Endothelial cell of umbilical vein (primary cell): ENCODE measurements around the gene SEPTIN3. TPM values are rescaled to one million over a fixed set of nuclear protein-coding genes. Genes with fewer than 3 reads are reported as not detected.

Experiments used
- BruUV-seq: library from RNA; stranded (reverse); fragments of 400-500 nt; replicated peaks from 2 replicates; lab custom pipeline; 2021; lab: Mats Ljungman, UMichigan
- CTCF ChIA-PET: fragments of 300-600, 350-600 bp; sonication (Branson Sonifier 250); formaldehyde crosslinking; loops from one replicate; lab custom pipeline; 2021; ENCODE audit warnings: antibody characterized with exemption, inconsistent platforms; lab: Charles Lee
- POLR2A ChIA-PET: fragments of 300-600, 350-600 bp; sonication (Branson Sonifier 250); formaldehyde crosslinking; loops from one replicate; lab custom pipeline; 2021; ENCODE audit warnings: antibody characterized with exemption, inconsistent platforms; lab: Charles Lee
- DNase-seq: peaks from one replicate; pipeline ENCODE4 v3.0.0-alpha.2; 2011; ENCODE audit warnings: low read depth, low spot score
- FAIRE-seq: peaks from 2 replicates; lab custom pipeline; 2011; peaks lifted over from hg19 to GRCh38; lab: Jason Lieb, UNC
- H2AFZ ChIP-seq: 2 replicates; pipeline ENCODE4 v1.6.0; 2012; ENCODE audit warnings: low read depth, low read length, control low read depth, inconsistent platforms
- H3K27ac ChIP-seq: 2 replicates; pipeline ENCODE4 v1.5.1; 2011; ENCODE audit warnings: low read depth, mild to moderate bottlenecking, control low read depth, low read length, moderate library complexity; ENCODE audit not compliant: insufficient read depth
- H3K27me3 ChIP-seq, 2 experiments: 2 replicates each; pipeline versions ENCODE4 v1.6.0 to v1.6.1; 2011; ENCODE audit warnings: low read length in 2 of 2, mixed read lengths in 1 of 2; ENCODE audit not compliant: control insufficient read depth in 2 of 2, insufficient read depth in 2 of 2
- H3K36me3 ChIP-seq, 2 experiments: 2 replicates in 1 of 2; 3 replicates in 1 of 2; pipeline ENCODE4 v1.5.1; 2011; ENCODE audit warnings: low read length in 2 of 2, mild to moderate bottlenecking in 1 of 2, moderate library complexity in 1 of 2; ENCODE audit not compliant: control insufficient read depth in 2 of 2, insufficient read depth in 2 of 2; ENCODE audit errors: extremely low read depth in 1 of 2
- H3K4me1 ChIP-seq: 3 replicates; pipeline ENCODE4 v1.5.1; 2011; ENCODE audit warnings: mild to moderate bottlenecking, low read length; ENCODE audit not compliant: control insufficient read depth, insufficient read depth; ENCODE audit errors: extremely low read depth
- H3K4me2 ChIP-seq: 2 replicates; pipeline ENCODE4 v1.6.1; 2011; ENCODE audit warnings: low read length, control low read depth, mixed read lengths; ENCODE audit not compliant: insufficient read depth
- H3K4me3 ChIP-seq, 3 experiments: fragments of 200-600 bp in 1 of 3; sonication (generic), shearing (Covaris generic) in 1 of 3; replicated peaks in 1 of 3; 2 replicates each; pipeline ENCODE4 v1.5.1; 2011 to 2016; ENCODE audit warnings: control low read depth in 3 of 3, low read length in 3 of 3, mild to moderate bottlenecking in 2 of 3, inconsistent platforms in 1 of 3, low read depth in 1 of 3, moderate library complexity in 1 of 3; ENCODE audit not compliant: insufficient read depth in 1 of 3
- H3K79me2 ChIP-seq: 2 replicates; pipeline ENCODE4 v1.6.0; 2012; ENCODE audit warnings: low read length, inconsistent platforms; ENCODE audit not compliant: control insufficient read depth, insufficient read depth
- H3K9ac ChIP-seq: replicated peaks from 2 replicates; pipeline ENCODE3; 2011; ENCODE audit warnings: low read length, control low read depth; ENCODE audit not compliant: insufficient read depth; ENCODE audit errors: extremely low read depth
- H3K9me1 ChIP-seq: replicated peaks from 3 replicates; pipeline ENCODE4 v1.6.0; 2011; ENCODE audit warnings: mild to moderate bottlenecking, low read length; ENCODE audit not compliant: control insufficient read depth, insufficient read depth; ENCODE audit errors: extremely low read depth
- H3K9me3 ChIP-seq: replicated peaks from 2 replicates; pipeline ENCODE4 v1.5.1; 2012; ENCODE audit warnings: low read length, inconsistent platforms; ENCODE audit not compliant: control insufficient read depth, insufficient read depth
- H4K20me1 ChIP-seq: replicated peaks from 2 replicates; pipeline ENCODE3; 2011; ENCODE audit warnings: mild to moderate bottlenecking, low read length; ENCODE audit not compliant: control insufficient read depth, insufficient read depth; ENCODE audit errors: extremely low read depth
- EZH2 ChIP-seq: IDR thresholded peaks from 2 replicates; pipeline ENCODE4 v1.6.1; 2012; ENCODE audit warnings: borderline replicate concordance, low read depth, mild to moderate bottlenecking, moderate library complexity, low read length, inconsistent platforms; ENCODE audit not compliant: severe bottlenecking
- FOS ChIP-seq: IDR thresholded peaks from 2 replicates; pipeline ENCODE4 v1.6.1; 2011; ENCODE audit warnings: mild to moderate bottlenecking, low read length, moderate library complexity, borderline replicate concordance; ENCODE audit not compliant: insufficient read depth
- GATA2 ChIP-seq: IDR thresholded peaks from 2 replicates; pipeline ENCODE4 v1.7.0; 2011; ENCODE audit warnings: low read depth, mild to moderate bottlenecking, moderate library complexity, mixed read lengths, low read length; ENCODE audit not compliant: insufficient read length, insufficient read depth
- JUN ChIP-seq: IDR thresholded peaks from 2 replicates; pipeline ENCODE4 v1.6.1; 2011; ENCODE audit warnings: borderline replicate concordance, low read depth; ENCODE audit not compliant: insufficient read length, insufficient read depth
- MYC ChIP-seq: IDR thresholded peaks from one replicate; pipeline ENCODE4 v1.6.1; 2011; ENCODE audit warnings: mild to moderate bottlenecking, low read depth, low read length
- POLR2A ChIP-seq: IDR thresholded peaks from 2 replicates; pipeline ENCODE4 v1.6.1; 2012; ENCODE audit warnings: low read depth, mild to moderate bottlenecking, control low read depth, low read length
- POLR2AphosphoS5 ChIP-seq: IDR thresholded peaks from 2 replicates; pipeline ENCODE4 v1.6.1; 2012; ENCODE audit warnings: low read depth, mild to moderate bottlenecking, control low read depth, low read length, moderate library complexity; ENCODE audit not compliant: insufficient read depth
- dilution Hi-C: fragments of 300-500 bp; cut with MboI; formaldehyde crosslinking; loops from one replicate; pipeline ENCODE4 v1.15.0; 2019; ENCODE audit warnings: low sequenced_read_pairs; ENCODE audit not compliant: extremely low pct_ligation_motif_present
- intact Hi-C: fragments of 100-400 bp; cut with micrococcal nuclease; formaldehyde crosslinking; loops from one replicate; pipeline ENCODE4 v1.10.0; 2022
- polyA plus RNA-seq, 4 experiments: library from polyadenylated mRNA; depleted of rRNA in 3 of 4; stranded (reverse) in 3 of 4; unstranded in 1 of 4; fragments of >200 nt; gene quantifications; 2 replicates each; pipeline versions ENCODE4 v1.2.1 to v1.2.3, GENCODE V29; 2011 to 2012; ENCODE audit warnings: missing spikeins in 1 of 4
- total RNA-seq: library from RNA; stranded (reverse); gene quantifications from 2 replicates; pipeline ENCODE4 v1.2.3, GENCODE V29; 2021
- TF ChIP-seq, protein P1 (sequence below), 2 donors: IDR thresholded peaks; 1 replicate in 1 of 2; 2 replicates in 1 of 2; pipeline ENCODE4 v1.5.1; 2011; ENCODE audit warnings: low read length in 2 of 2, mild to moderate bottlenecking in 2 of 2, moderate library complexity in 2 of 2, control low read depth in 1 of 2, inconsistent platforms in 1 of 2, low read depth in 1 of 2; ENCODE audit not compliant: insufficient read depth in 1 of 2; ENCODE audit errors: extremely low read depth in 1 of 2
- TF ChIP-seq, protein P2 (sequence below): IDR thresholded peaks from 2 replicates; pipeline ENCODE4 v1.6.1; 2011; ENCODE audit not compliant: insufficient read depth, insufficient read length

Gene SEPTIN3
- total and polyA plus RNA-seq, 2 donors (not counting 3 experiments of a cell fraction or from before 2014, with no cell fraction given), result 0.08 to 0.18 TPM

DNA sequence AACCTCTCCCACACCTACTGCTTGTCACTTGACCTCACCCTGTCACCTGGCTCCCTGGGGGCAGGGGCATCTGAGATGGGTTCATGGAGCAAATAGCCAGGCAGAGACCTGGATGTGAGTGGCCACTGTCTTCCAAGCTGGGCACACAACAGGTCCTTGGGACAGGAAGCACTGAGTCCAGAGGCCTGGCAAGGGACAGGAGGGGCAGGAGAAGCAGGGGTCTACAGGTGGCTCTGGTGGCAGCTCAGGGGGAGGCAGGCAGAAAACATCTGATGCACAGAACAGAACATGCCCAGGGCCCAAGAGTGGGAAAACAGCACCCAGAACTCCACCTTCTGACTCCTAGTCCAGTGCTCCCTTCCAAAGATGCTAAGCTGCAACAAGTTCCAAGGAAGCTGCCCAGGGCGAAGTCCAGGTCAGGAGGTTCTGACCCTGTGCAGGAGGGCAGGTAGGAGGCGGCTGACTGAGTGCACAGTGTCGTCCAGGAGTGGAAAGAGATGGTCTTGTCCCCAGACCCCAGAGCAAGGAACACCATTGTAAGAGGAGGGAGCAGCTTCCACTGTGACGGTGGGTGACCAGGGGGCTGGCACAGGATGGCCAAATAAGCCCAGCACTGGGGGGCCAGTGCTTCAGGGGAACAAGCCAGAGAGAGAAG lies 46.2 kb upstream of the SEPTIN3 start:
- no peaks in the 10 kb centered on the region for H3K79me2 ChIP-seq

More for the DNA sequence above, 46.2 kb upstream of the SEPTIN3 start:
- H4K20me1 ChIP-seq, result no peaks in the 10 kb centered on the region
- no peak overlapping the region for H3K4me3 ChIP-seq
- POLR2A ChIA-PET, result no interaction called here
- dilution Hi-C loops, result no loop called here
- no peak overlapping the region for H3K9ac ChIP-seq
- H3K27me3 ChIP-seq, result peaks cover 9 to 14% of the 10 kb centered on the region in 2 experiments
- BruUV-seq, result no TSS peak
- H2AFZ ChIP-seq, result no peak overlapping the region
- H3K27ac ChIP-seq, result no peak overlapping the region
- DNase-seq (no peak), FAIRE-seq (no peak)
- CTCF ChIA-PET, result interaction anchor here (1.1 to 1.6 kb wide), 2 partner anchors 8 to 18 kb away, joined by 3 to 4 read pairs; partner anchors contain the start of gene SHISA8
- H3K4me2 ChIP-seq, result no peak overlapping the region
- no peaks in the 10 kb centered on the region for H3K36me3 ChIP-seq
- H3K4me1 ChIP-seq, result peaks cover 13% of the 10 kb centered on the region
- TF ChIP-seq GATA2 (no peak), JUN (no peak), POLR2AphosphoS5 (no peak), POLR2A (no peak), EZH2 (no peak), MYC (no peak), FOS (no peak)
- TF ChIP-seq, protein P1, sequence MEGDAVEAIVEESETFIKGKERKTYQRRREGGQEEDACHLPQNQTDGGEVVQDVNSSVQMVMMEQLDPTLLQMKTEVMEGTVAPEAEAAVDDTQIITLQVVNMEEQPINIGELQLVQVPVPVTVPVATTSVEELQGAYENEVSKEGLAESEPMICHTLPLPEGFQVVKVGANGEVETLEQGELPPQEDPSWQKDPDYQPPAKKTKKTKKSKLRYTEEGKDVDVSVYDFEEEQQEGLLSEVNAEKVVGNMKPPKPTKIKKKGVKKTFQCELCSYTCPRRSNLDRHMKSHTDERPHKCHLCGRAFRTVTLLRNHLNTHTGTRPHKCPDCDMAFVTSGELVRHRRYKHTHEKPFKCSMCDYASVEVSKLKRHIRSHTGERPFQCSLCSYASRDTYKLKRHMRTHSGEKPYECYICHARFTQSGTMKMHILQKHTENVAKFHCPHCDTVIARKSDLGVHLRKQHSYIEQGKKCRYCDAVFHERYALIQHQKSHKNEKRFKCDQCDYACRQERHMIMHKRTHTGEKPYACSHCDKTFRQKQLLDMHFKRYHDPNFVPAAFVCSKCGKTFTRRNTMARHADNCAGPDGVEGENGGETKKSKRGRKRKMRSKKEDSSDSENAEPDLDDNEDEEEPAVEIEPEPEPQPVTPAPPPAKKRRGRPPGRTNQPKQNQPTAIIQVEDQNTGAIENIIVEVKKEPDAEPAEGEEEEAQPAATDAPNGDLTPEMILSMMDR (IDR thresholded peaks at IDR 0.05; ENCODE audit: extremely low read depth in 1 of 2, insufficient read depth in 1 of 2, low read depth in 1 of 2, low read length in 2 of 2), result no peak
- TF ChIP-seq, protein P2, sequence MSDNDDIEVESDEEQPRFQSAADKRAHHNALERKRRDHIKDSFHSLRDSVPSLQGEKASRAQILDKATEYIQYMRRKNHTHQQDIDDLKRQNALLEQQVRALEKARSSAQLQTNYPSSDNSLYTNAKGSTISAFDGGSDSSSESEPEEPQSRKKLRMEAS, result no peak
- H3K9me3 ChIP-seq, result no peaks in the 10 kb centered on the region
- H3K9me1 ChIP-seq, result no peaks in the 10 kb centered on the region
- intact Hi-C loops, result no loop called here
